HG03558 (cell line): ENCODE measurements around the gene GLI1.

Experiments used
- ATAC-seq: cut with Tn5 transposase; IDR thresholded peaks from one replicate; pipeline ENCODE4 v1.9.1; 2021; ENCODE audit warnings: moderate number of reproducible peaks; ENCODE audit not compliant: unreplicated experiment; ENCODE audit errors: extremely low read depth

GLI1 gene

GRCh38 chr12:57473886-57474285 is 14.3 kb downstream of the GLI1 start:
- no peak for ATAC-seq

GRCh38 chr12:57474430-57474829 is 14.8 kb downstream of the GLI1 start:
- ATAC-seq: no peak

- no peak for ATAC-seq
These were observed 15.3 kb downstream of the GLI1 start for GRCh38 chr12:57474862-57475261.

GRCh38 chr12:57475271-57476161 is 15.9 kb downstream of the GLI1 start:
- ATAC-seq: no peak

GRCh38 chr12:57476162-57476992 is 16.8 kb downstream of the GLI1 start:
- ATAC-seq: no peak

- ATAC-seq: no peak
These were observed 17.6 kb downstream of the GLI1 start for GRCh38 chr12:57476993-57477709.

GRCh38 chr12:57477710-57478681 is 18.4 kb downstream of the GLI1 start:
- no peak for ATAC-seq

- no peak for ATAC-seq
These were observed 19.4 kb downstream of the GLI1 start for GRCh38 chr12:57479043-57479375.

- ATAC-seq: no peak
These were observed 20.0 kb downstream of the GLI1 start, which contains the start of gene ARHGAP9 for GRCh38 chr12:57479376-57480115. Gene ARHGAP9 (minus strand): TSS chr12:57479866. CDS start chr12:57479406, 460 bp downstream.

GRCh38 chr12:57481671-57482070 is 22.1 kb downstream of the GLI1 start:
- ATAC-seq: no peak

GRCh38 chr12:57483466-57483865 is 23.9 kb downstream of the GLI1 start:
- ATAC-seq: no peak

- no peak for ATAC-seq
These were observed 26.1 kb downstream of the GLI1 start for GRCh38 chr12:57485695-57486094.

- no peak for ATAC-seq
These were observed 27.5 kb downstream of the GLI1 start for GRCh38 chr12:57487055-57487596.

GRCh38 chr12:57487597-57488401 is 28.2 kb downstream of the GLI1 start, which contains the start of gene MARS1:
Gene MARS1 (plus strand): TSS chr12:57488068. CDS start chr12:57488091, 23 bp downstream.
- peak; percentile 97 for ATAC-seq

- no peak for ATAC-seq
These were observed 29.0 kb downstream of the GLI1 start for GRCh38 chr12:57488402-57489156.

GRCh38 chr12:57489157-57489641 is 29.6 kb downstream of the GLI1 start:
- ATAC-seq: no peak

GRCh38 chr12:57490126-57490525 is 30.5 kb downstream of the GLI1 start:
- no peak for ATAC-seq
